SK-N-SH (cell line): ENCODE measurements around the gene NXPH4.

Experiments
- CHD2 ChIP-seq: fragments of 150-350 bp; IDR thresholded peaks from 2 replicates; pipeline ENCODE4 v1.6.1; 2018; ENCODE audit warnings: low read length; ENCODE audit not compliant: partially characterized antibody
- CTCF ChIP-seq: fragments of 200-600 bp; sonication (generic); IDR thresholded peaks from 2 replicates; pipeline ENCODE4 v1.6.1; 2017; ENCODE audit warnings: antibody characterized with exemption, mild to moderate bottlenecking, moderate library complexity
- FOXM1 ChIP-seq: IDR thresholded peaks from 2 replicates; pipeline ENCODE4 v1.4.0; 2012; ENCODE audit warnings: low read depth, mild to moderate bottlenecking
- GABPA ChIP-seq: IDR thresholded peaks from 2 replicates; pipeline ENCODE4 v1.4.0; 2012; ENCODE audit warnings: low read depth, mild to moderate bottlenecking
- POLR2AphosphoS5 ChIP-seq: IDR thresholded peaks from 2 replicates; pipeline ENCODE4 v1.6.1; 2012; ENCODE audit warnings: low read depth, low read length
- RCOR1 ChIP-seq: fragments of 150-350 bp; IDR thresholded peaks from 2 replicates; pipeline ENCODE4 v1.6.1; 2017; ENCODE audit warnings: antibody characterized with exemption, low read length
- REST ChIP-seq: IDR thresholded peaks from 2 replicates; pipeline ENCODE4 v1.6.1; 2012; ENCODE audit warnings: mild to moderate bottlenecking, low read depth, low read length, moderate library complexity
- SIN3A ChIP-seq: IDR thresholded peaks from 2 replicates; pipeline ENCODE4 v1.6.1; 2012; ENCODE audit warnings: low read depth, mild to moderate bottlenecking, low read length, moderate library complexity, borderline replicate concordance
- YY1 ChIP-seq: IDR thresholded peaks from 2 replicates; pipeline ENCODE4 v1.4.0; 2012; ENCODE audit warnings: low read depth, mild to moderate bottlenecking

GRCh38 chr12:57212701-57213057, 3.9 kb upstream of the NXPH4 start:
- no peak for TF ChIP-seq REST
- TF ChIP-seq CHD2 = no peak
- no peak for TF ChIP-seq CTCF
- no peak for TF ChIP-seq RCOR1
- TF ChIP-seq FOXM1 = no peak
- TF ChIP-seq GABPA = no peak
- TF ChIP-seq POLR2AphosphoS5 = no peak
- no peak for TF ChIP-seq YY1
- TF ChIP-seq SIN3A = no peak
